K562 (cell line): ENCODE data around the gene ACER3. TPM values are rescaled to one million over a fixed set of nuclear protein-coding genes. Genes with fewer than 3 reads are reported as not detected.

ENCODE experiments used
- ATAC-seq: fragments of 200-7000 bp; cut with Tn5 transposase; 3 replicates; pipeline ENCODE4 v1.9.1; 2020; ENCODE audit warnings: moderate library complexity
- BruUV-seq: library from RNA; stranded (reverse); fragments of 400-500 nt; replicated peaks from 2 replicates; lab custom pipeline; 2021; lab: Mats Ljungman, UMichigan
- CTCF ChIA-PET: fragments of 300-600 bp; formaldehyde crosslinking; extraction: SDS; loops from one replicate; lab custom pipeline; 2021; ENCODE audit warnings: low intra/inter-chr PET ratio; lab: Yijun Ruan, JAX
- POLR2A ChIA-PET: fragments of 300-600, 350-650 bp; sonication (Branson Sonifier 250); formaldehyde crosslinking; extraction: SDS; loops from one replicate; lab custom pipeline; 2021; ENCODE audit warnings: antibody characterized with exemption, inconsistent platforms; lab: Yijun Ruan, JAX
- DNase-seq, 4 experiments: peaks; one replicate each; pipeline versions ENCODE4 v3.0.0 to v3.0.0-alpha.2; 2011 to 2018; ENCODE audit warnings: low spot score in 3 of 4, mixed read lengths in 3 of 4; ENCODE audit errors: extremely low read depth in 1 of 4
- FAIRE-seq: peaks from 2 replicates; lab custom pipeline; 2011; peaks lifted over from hg19 to GRCh38; lab: Jason Lieb, UNC
- H2AFZ ChIP-seq: 2 replicates; pipeline ENCODE4 v1.6.0; 2011; ENCODE audit warnings: low read depth, low read length, control low read depth, inconsistent platforms
- H3K27ac ChIP-seq: fragments of 200-600 bp; 3 replicates; pipeline ENCODE4 v1.8.0; 2011; ENCODE audit warnings: low read depth, mild to moderate bottlenecking, control low read depth, inconsistent platforms, low read length, moderate library complexity, mixed read lengths; ENCODE audit errors: extremely low read depth
- H3K27me3 ChIP-seq, 2 experiments: fragments of 300-600 bp in 1 of 2; 2 replicates in 1 of 2; 3 replicates in 1 of 2; pipeline versions ENCODE4 v1.6.0 to v1.8.0; 2011; ENCODE audit warnings: inconsistent platforms in 2 of 2, low read length in 2 of 2, mild to moderate bottlenecking in 1 of 2, mixed read lengths in 1 of 2, moderate library complexity in 1 of 2; ENCODE audit not compliant: control insufficient read depth in 2 of 2, insufficient read depth in 2 of 2
- H3K36me3 ChIP-seq: fragments of 300-600 bp; 3 replicates; pipeline ENCODE4 v1.8.0; 2011; ENCODE audit warnings: mild to moderate bottlenecking, low read length, inconsistent platforms; ENCODE audit not compliant: control insufficient read depth, insufficient read depth
- H3K4me1 ChIP-seq, 2 experiments: fragments of 200-600 bp in 1 of 2; replicated peaks in 1 of 2; 2 replicates in 1 of 2; 3 replicates in 1 of 2; pipeline versions ENCODE4 v1.5.1 to v1.8.0; 2011; ENCODE audit warnings: inconsistent platforms in 2 of 2, low read length in 2 of 2, mild to moderate bottlenecking in 1 of 2, mixed read lengths in 1 of 2, moderate library complexity in 1 of 2; ENCODE audit not compliant: control insufficient read depth in 2 of 2, insufficient read depth in 2 of 2
- H3K4me2 ChIP-seq: 2 replicates; pipeline ENCODE4 v1.6.1; 2011; ENCODE audit warnings: low read length, control low read depth, inconsistent platforms, mixed read lengths; ENCODE audit not compliant: insufficient read depth
- H3K4me3 ChIP-seq: fragments of 200-600 bp; sonication (generic), shearing (Covaris generic); 2 replicates; pipeline ENCODE4 v1.5.1; 2016; ENCODE audit warnings: control low read depth, inconsistent platforms
- H3K79me2 ChIP-seq: fragments of 200-600 bp; 3 replicates; pipeline ENCODE4 v1.8.0; 2011; ENCODE audit warnings: low read length, inconsistent platforms; ENCODE audit not compliant: control insufficient read depth, insufficient read depth
- H3K9ac ChIP-seq, 2 experiments: 2 replicates each; pipeline versions ENCODE4 v1.6.0 to v1.6.1; 2011; ENCODE audit warnings: low read depth in 2 of 2, low read length in 2 of 2, control low read depth in 1 of 2, inconsistent platforms in 1 of 2, mild to moderate bottlenecking in 1 of 2, mixed read lengths in 1 of 2; ENCODE audit not compliant: insufficient read depth in 1 of 2
- H3K9me1 ChIP-seq: one replicate; pipeline ENCODE4 v1.6.0; 2011; ENCODE audit warnings: inconsistent platforms, mild to moderate bottlenecking, low read length, moderate library complexity; ENCODE audit not compliant: control insufficient read depth, insufficient read depth
- H3K9me3 ChIP-seq: replicated peaks from 2 replicates; pipeline ENCODE4 v1.5.1; 2011; ENCODE audit warnings: low read depth, low read length, inconsistent platforms; ENCODE audit not compliant: control insufficient read depth, insufficient read depth
- H4K20me1 ChIP-seq: replicated peaks from 2 replicates; pipeline ENCODE4 v1.6.1; 2011; ENCODE audit warnings: low read length, inconsistent platforms, mixed read lengths; ENCODE audit not compliant: control insufficient read depth, insufficient read depth
- ARID1B ChIP-seq: fragments of 450-650 bp; IDR thresholded peaks from 2 replicates; pipeline ENCODE4 v1.6.1; 2016; ENCODE audit warnings: antibody characterized with exemption, mild to moderate bottlenecking, inconsistent platforms
- BACH1 ChIP-seq: fragments of 200-800 bp; sonication (Bioruptor generic); IDR thresholded peaks from 2 replicates; pipeline ENCODE4 v1.6.1; 2016; ENCODE audit warnings: missing genetic modification characterization, missing compliant biosample characterization
- CC2D1A ChIP-seq: fragments of 450-650 bp; IDR thresholded peaks from 2 replicates; pipeline ENCODE4 v1.6.1; 2017; ENCODE audit warnings: mild to moderate bottlenecking
- DPF2 ChIP-seq: fragments of 450-650 bp; IDR thresholded peaks from 2 replicates; pipeline ENCODE4 v1.6.1; 2016
- EHMT2 ChIP-seq: fragments of 450-650 bp; IDR thresholded peaks from 2 replicates; pipeline ENCODE4 v1.6.1; 2018; ENCODE audit warnings: antibody characterized with exemption
- EP300 ChIP-seq: IDR thresholded peaks from 2 replicates; pipeline ENCODE4 v1.6.1; 2012; ENCODE audit warnings: low read length, improper control_type of control experiment
- FOXA3 ChIP-seq, 2 experiments: fragments of 450-650 bp in 1 of 2; sonication (generic) in 1 of 2; formaldehyde crosslinking; IDR thresholded peaks in 1 of 2; conservative IDR thresholded peaks in 1 of 2; 2 replicates each; pipeline versions ENCODE4 v1.4.0 to v1.8.0; 2020 to 2022; ENCODE audit warnings: mild to moderate bottlenecking in 2 of 2, missing genetic modification reagents in 1 of 2
- GATAD2A ChIP-seq: fragments of 450-650 bp; IDR thresholded peaks from 2 replicates; pipeline ENCODE4 v1.6.1; 2017
- HDAC6 ChIP-seq: IDR thresholded peaks from 2 replicates; pipeline ENCODE4 v1.6.1; 2012; ENCODE audit warnings: low read depth, mild to moderate bottlenecking, control low read depth, inconsistent platforms, low read length, moderate library complexity
- LARP7 ChIP-seq: fragments of 450-650 bp; IDR thresholded peaks from 2 replicates; pipeline ENCODE4 v1.6.1; 2016
- MAFK ChIP-seq: IDR thresholded peaks from 2 replicates; pipeline ENCODE4 v1.6.1; 2011; ENCODE audit warnings: low read length, improper control_type of control experiment
- SIN3A ChIP-seq, 2 experiments: fragments of 150-350 bp in 1 of 2; IDR thresholded peaks; 2 replicates each; pipeline ENCODE4 v1.6.1; 2011 to 2016; ENCODE audit warnings: borderline replicate concordance in 2 of 2, low read depth in 2 of 2, low read length in 2 of 2, mild to moderate bottlenecking in 2 of 2, moderate library complexity in 2 of 2; ENCODE audit not compliant: control insufficient read depth in 1 of 2
- SMARCA4 ChIP-seq: fragments of 450-650 bp; IDR thresholded peaks from 2 replicates; pipeline ENCODE4 v1.6.1; 2016
- TAF9B ChIP-seq: fragments of 450-650 bp; IDR thresholded peaks from 2 replicates; pipeline ENCODE4 v1.6.1; 2018; ENCODE audit warnings: mild to moderate bottlenecking; ENCODE audit not compliant: partially characterized antibody
- YBX1 ChIP-seq: fragments of 450-650 bp; IDR thresholded peaks from 2 replicates; pipeline ENCODE4 v1.7.1; 2016; ENCODE audit warnings: mild to moderate bottlenecking
- ZNF174 ChIP-seq: fragments of 250-450 bp; sonication (Bioruptor Pico); IDR thresholded peaks from 2 replicates; pipeline ENCODE4 v1.4.0; 2020; ENCODE audit warnings: mild to moderate bottlenecking
- ZNF699 ChIP-seq: fragments of 250-450 bp; sonication (Bioruptor Pico); IDR thresholded peaks from 2 replicates; pipeline ENCODE4 v1.8.0; 2021; ENCODE audit warnings: mild to moderate bottlenecking, moderate library complexity; ENCODE audit not compliant: insufficient replicate concordance
- ZNF76 ChIP-seq: fragments of 250-450 bp; sonication (Bioruptor Pico); IDR thresholded peaks from 2 replicates; pipeline ENCODE4 v1.4.0; 2020; ENCODE audit warnings: mild to moderate bottlenecking, moderate library complexity, borderline replicate concordance
- ZNF764 ChIP-seq: fragments of 250-450 bp; sonication (Bioruptor Pico); IDR thresholded peaks from 2 replicates; pipeline ENCODE4 v1.4.0; 2020; ENCODE audit warnings: low read depth, mild to moderate bottlenecking, moderate library complexity
- ZNF785 ChIP-seq: fragments of 250-450 bp; sonication (Bioruptor Pico); IDR thresholded peaks from 2 replicates; pipeline ENCODE4 v1.4.0; 2020; ENCODE audit warnings: mild to moderate bottlenecking
- WGBS: fragments of 100-300 bp; shearing (Covaris generic); methylation state at CpG from one replicate; pipeline ENCODE4 v1.1.6; 2016; ENCODE audit warnings: low coverage, mixed read lengths; ENCODE audit not compliant: insufficient coverage; ENCODE audit errors: missing lambda C conversion rate; 5-methylcytosine and 5-hydroxymethylcytosine counted together
- in situ Hi-C: fragments of 300-500 bp; cut with MboI; formaldehyde crosslinking; loops from 4 replicates; pipeline ENCODE4 v1.15.0; 2018; ENCODE audit warnings: inconsistent platforms, mixed read lengths
- intact Hi-C: fragments of 100-400 bp; cut with micrococcal nuclease; formaldehyde crosslinking; loops from 2 replicates; pipeline ENCODE4 v1.14.2; 2022
- polyA plus RNA-seq, 8 experiments: library from polyadenylated mRNA; depleted of rRNA in 4 of 8; stranded (reverse) in 5 of 8; unstranded in 3 of 8; fragments of >200 nt; fragmentation: Nextera tagmentation in 2 of 8; fragmentation: Illumina TruSeq in 1 of 8; extraction: Ambion mirVana in 2 of 8; extraction: Trizol in 1 of 8; gene quantifications; 2 replicates each; pipeline versions ENCODE4 v1.2.1 to v1.2.3, GENCODE V29; 2011 to 2014; ENCODE audit warnings: inconsistent platforms in 1 of 8, missing spikeins in 1 of 8
- total RNA-seq, 7 experiments: library from RNA; depleted of rRNA in 6 of 7; stranded (reverse); fragments of >200 nt in 6 of 7; fragmentation: Illumina TruSeq in 2 of 7; extraction: Trizol in 2 of 7; gene quantifications; 2 replicates each; pipeline versions ENCODE4 v1.2.1 to v1.2.3, GENCODE V29; 2011 to 2021; ENCODE audit warnings: low replicate concordance in 1 of 7
- TF ChIP-seq, protein P1 (sequence below): fragments of 250-450 bp; sonication (Bioruptor Pico); IDR thresholded peaks from 2 replicates; pipeline ENCODE4 v1.8.0; 2022; ENCODE audit warnings: inconsistent platforms
- TF ChIP-seq, protein P2 (sequence below): fragments of 450-650 bp; IDR thresholded peaks from 2 replicates; pipeline ENCODE4 v1.6.1; 2016; ENCODE audit warnings: mild to moderate bottlenecking

Gene ACER3
- total and polyA plus RNA-seq, 9 of the 15 experiments (the other 6 are each of a cell fraction or from before 2014, with no cell fraction given) = 2.0 to 23.8 (median 9.5) TPM

DNA sequence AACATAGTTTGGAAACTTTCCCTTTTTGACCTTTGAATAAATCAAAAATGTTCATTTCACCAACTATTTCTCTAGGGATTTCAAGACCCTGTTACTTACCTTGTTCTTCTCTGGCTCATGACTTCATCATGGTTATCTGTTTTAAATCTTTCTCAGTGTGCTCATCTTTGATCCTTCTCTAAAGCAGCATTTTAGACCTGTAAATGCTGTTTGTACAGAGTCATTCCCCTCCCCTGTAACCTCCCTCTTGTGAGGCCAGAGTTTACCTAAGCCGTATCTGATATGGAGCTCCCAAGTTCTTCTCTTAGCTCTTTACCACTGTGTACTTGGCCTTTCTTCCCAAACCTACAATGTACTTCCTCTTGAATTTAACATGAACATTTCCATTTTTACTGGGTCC, 56.0 kb downstream of the ACER3 start:
- peak; percentile 84 for ATAC-seq
- H3K27ac ChIP-seq = peak overlapping the region; percentile 55; the same call in 1 of the 3 replicates
- FAIRE-seq = peak; percentile 75
- no peak overlapping the region for H3K4me3 ChIP-seq
- in situ Hi-C loops (loop anchor here (5.0 kb wide), 3 partner anchors 104 to 186 kb away; partner anchors contain the start of gene OMP), intact Hi-C loops (no loop called here)
- H3K9ac ChIP-seq = no peak overlapping the region
- no TSS peak for BruUV-seq
- no peaks in the 10 kb centered on the region for H3K79me2 ChIP-seq
- 8% methylated on average over 1 of the region's 1 CpG for WGBS
- H2AFZ ChIP-seq = 0 out of 2 replicates have a peak overlapping the region, but pooled peaks have one; percentile 49
- H3K4me2 ChIP-seq = no peak overlapping the region; the same call in 1 of the 2 replicates
- ChIA-PET POLR2A (interaction anchor here (0.7 to 0.9 kb wide), 2 partner anchors 15 to 400 kb away, joined by 3 to 4 read pairs; no protein-coding TSS in a partner anchor), CTCF (interaction anchor here (5.1 kb wide), 1 partner anchor 108 kb away, joined by 54 read pairs; no protein-coding TSS in a partner anchor)
- no peaks in the 10 kb centered on the region for H3K27me3 ChIP-seq
- peaks cover 9 to 19% of the 10 kb centered on the region in 2 experiments; a peak in 4 of 5 replicates for H3K4me1 ChIP-seq
- H3K9me1 ChIP-seq = no peaks in the 10 kb centered on the region
- DNase-seq = peak in 2 of 4 experiments; percentile 37 to 56
- H4K20me1 ChIP-seq = no peaks in the 10 kb centered on the region
- H3K9me3 ChIP-seq = no peaks in the 10 kb centered on the region
- no peaks in the 10 kb centered on the region for H3K36me3 ChIP-seq
- TF ChIP-seq SMARCA4 = peak; percentile 63
- TF ChIP-seq GATAD2A = 0 out of 2 replicates have a peak, but pooled peaks have one; percentile 59
- no peak for TF ChIP-seq HDAC6
- TF ChIP-seq, protein P1, sequence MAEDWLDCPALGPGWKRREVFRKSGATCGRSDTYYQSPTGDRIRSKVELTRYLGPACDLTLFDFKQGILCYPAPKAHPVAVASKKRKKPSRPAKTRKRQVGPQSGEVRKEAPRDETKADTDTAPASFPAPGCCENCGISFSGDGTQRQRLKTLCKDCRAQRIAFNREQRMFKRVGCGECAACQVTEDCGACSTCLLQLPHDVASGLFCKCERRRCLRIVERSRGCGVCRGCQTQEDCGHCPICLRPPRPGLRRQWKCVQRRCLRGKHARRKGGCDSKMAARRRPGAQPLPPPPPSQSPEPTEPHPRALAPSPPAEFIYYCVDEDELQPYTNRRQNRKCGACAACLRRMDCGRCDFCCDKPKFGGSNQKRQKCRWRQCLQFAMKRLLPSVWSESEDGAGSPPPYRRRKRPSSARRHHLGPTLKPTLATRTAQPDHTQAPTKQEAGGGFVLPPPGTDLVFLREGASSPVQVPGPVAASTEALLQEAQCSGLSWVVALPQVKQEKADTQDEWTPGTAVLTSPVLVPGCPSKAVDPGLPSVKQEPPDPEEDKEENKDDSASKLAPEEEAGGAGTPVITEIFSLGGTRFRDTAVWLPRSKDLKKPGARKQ = no peak
- TF ChIP-seq ARID1B = peak; percentile 47
- peak; percentile 22; the same call in 1 of the 2 replicates for TF ChIP-seq CC2D1A
- TF ChIP-seq EHMT2 = peak; percentile 56; the same call in 1 of the 2 replicates
- TF ChIP-seq, protein P2, sequence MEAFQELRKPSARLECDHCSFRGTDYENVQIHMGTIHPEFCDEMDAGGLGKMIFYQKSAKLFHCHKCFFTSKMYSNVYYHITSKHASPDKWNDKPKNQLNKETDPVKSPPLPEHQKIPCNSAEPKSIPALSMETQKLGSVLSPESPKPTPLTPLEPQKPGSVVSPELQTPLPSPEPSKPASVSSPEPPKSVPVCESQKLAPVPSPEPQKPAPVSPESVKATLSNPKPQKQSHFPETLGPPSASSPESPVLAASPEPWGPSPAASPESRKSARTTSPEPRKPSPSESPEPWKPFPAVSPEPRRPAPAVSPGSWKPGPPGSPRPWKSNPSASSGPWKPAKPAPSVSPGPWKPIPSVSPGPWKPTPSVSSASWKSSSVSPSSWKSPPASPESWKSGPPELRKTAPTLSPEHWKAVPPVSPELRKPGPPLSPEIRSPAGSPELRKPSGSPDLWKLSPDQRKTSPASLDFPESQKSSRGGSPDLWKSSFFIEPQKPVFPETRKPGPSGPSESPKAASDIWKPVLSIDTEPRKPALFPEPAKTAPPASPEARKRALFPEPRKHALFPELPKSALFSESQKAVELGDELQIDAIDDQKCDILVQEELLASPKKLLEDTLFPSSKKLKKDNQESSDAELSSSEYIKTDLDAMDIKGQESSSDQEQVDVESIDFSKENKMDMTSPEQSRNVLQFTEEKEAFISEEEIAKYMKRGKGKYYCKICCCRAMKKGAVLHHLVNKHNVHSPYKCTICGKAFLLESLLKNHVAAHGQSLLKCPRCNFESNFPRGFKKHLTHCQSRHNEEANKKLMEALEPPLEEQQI = peak; percentile 38; the same call in 1 of the 2 replicates
- no peak for TF ChIP-seq TAF9B
- no peak for TF ChIP-seq ZNF764 (CRISPR knock-in tag)
- TF ChIP-seq ZNF785 (CRISPR knock-in tag) = no peak
- no peak for TF ChIP-seq ZNF76 (CRISPR knock-in tag)
- TF ChIP-seq ZNF699 (CRISPR knock-in tag) = no peak
- peak; percentile 76; the same call in 1 of the 2 replicates for TF ChIP-seq DPF2
- 0 out of 2 replicates have a peak, but pooled peaks have one; percentile 3 for TF ChIP-seq EP300
- no peak for TF ChIP-seq SIN3A (IDR thresholded peaks at IDR 0.05; ENCODE audit: borderline replicate concordance in 2 of 2, control insufficient read depth in 1 of 2, low read depth in 2 of 2, low read length in 2 of 2)
- no peak for TF ChIP-seq MAFK
- no peak for TF ChIP-seq YBX1
- no peak for TF ChIP-seq BACH1 (tag)
- TF ChIP-seq LARP7 = no peak
- TF ChIP-seq ZNF174 (CRISPR knock-in tag) = no peak
- peak in 1 of 2 experiments; percentile 72; a peak in 1 of 4 replicates for TF ChIP-seq FOXA3 (CRISPR knock-in tag; conservative IDR thresholded peaks at IDR 0.05 in 1 of 2, IDR thresholded peaks at IDR 0.05 in 1 of 2)
